ENCODE results near the gene CHRNE.

Gene CHRNE

GRCh38 chr17:4851084-4851483, 51.8 kb downstream of the CHRNE start:
- DNase-seq, result no peak

DNA sequence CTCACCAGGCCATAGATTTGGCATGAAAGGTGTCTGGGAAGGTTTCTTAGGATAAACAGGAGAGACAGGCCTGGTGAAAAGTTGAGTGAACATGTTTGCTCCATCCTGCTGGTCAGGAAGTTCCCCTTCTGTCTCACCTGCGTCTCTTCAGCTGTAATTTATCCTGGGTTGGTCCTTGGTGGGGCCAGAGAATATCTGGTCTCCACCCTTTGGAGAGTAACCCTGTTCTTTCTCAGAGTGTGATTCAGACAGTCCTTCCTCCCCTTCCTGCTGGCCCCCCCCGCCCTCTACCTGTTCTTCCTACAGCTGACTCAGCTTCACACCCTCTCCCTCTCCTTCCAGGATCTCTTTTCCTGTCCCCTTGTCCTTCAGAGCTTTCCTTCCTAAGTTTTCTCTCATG, 52.7 kb downstream of the CHRNE start:
- DNase-seq, result no peak

GRCh38 chr17:4849011-4849536, 53.8 kb downstream of the CHRNE start:
- no peak for DNase-seq

Data from NCI-H774 (cell line).